Activated T-cell treated with anti-CD3 and anti-CD28 coated beads, Interleukin-2, amount 50 U/mL, for 48 hours (primary cell): ENCODE measurements around the gene SOX21.
"Not testable (repeated sequence)": the region's sequence is repeated elsewhere in the genome, so short reads cannot be mapped to it uniquely, and the experiment has no call there.

Experiments
- DNase-seq, 2 experiments: peaks; one replicate each; pipeline ENCODE4 v3.0.0-alpha.2; 2020

Gene SOX21

DNA sequence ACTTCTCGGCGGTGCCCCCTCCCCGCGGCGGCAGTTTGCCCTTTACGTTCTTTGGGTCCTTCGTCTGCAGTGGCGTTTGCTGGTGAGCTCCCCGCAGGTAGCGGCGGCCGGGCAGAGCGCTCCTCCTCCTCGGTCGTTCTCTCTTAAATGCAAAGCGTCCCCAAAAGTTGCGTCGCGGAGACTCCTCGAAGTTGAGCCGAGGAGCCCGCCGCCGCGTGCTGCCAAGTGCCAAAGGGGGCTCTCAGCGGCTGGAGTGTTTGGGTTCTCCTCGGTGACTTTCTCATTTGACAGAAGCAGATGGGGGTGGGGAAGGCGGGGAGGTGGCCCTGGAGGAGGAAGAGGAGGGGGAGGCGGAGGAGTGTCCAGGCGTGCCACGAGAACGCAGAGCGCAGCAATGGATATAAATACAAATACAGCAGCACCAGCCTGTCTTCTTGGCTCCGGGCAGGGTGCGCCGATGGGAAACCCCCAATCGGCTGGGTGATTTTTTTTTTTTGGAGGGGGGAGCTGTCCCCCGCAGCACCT lies at the start of gene SOX21:
TSS of gene SOX21 (minus strand) at position 259 of the 525 bp plus-strand sequence. CDS start 496 bp downstream, outside the sequence.
- DNase-seq: peak; percentile 36 to 46

DNA sequence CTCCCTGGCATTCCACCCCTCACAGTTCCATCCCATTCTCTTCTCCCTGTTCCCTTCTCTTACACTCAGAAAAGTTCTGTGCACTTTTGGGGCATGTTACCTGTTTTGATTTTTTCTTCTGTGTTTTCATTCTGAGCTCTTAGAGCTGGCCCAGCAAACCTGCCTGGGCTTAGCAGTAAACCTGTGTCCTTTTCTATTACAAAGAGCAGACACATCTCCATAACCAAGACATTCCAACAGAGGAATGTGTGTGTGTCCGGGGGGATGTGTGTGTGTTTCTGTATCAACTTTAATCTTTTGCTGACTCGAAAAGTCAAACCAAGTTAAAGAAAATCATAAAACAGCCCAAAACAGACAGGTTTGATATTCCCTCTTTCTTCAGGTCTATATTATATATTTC lies 49.1 kb upstream of the SOX21 start:
- no peak for DNase-seq

DNA sequence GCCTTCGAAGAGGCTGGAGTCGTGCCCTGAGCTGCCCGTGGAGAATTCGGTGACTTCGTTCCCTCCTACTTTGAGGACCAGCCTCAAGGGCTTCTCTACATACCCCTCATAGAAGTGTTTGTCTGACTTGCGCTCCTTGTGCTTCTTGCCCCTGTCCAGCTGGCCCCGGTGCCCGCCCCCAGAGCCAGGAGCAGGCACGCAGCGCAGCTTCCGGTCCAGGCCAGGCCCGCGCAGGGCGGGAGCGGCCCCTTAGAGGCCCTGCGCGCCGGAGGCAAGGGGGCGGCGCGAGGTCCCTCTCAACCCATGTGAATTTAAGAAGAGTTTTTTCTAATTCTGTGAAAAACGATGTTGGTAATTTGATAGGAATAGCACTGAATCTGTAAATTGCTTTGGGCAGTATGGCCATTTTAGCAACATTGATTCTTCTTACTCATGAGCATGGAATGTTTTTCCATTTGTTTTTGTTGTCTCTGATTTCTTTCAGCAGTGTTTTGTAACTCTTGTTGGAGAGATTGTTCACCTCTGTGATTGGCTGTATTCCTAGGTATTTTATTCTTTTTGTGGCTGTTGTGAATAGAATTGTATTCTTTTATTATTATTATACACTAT lies 46.9 kb upstream of the SOX21 start:
- DNase-seq: no peak

DNA sequence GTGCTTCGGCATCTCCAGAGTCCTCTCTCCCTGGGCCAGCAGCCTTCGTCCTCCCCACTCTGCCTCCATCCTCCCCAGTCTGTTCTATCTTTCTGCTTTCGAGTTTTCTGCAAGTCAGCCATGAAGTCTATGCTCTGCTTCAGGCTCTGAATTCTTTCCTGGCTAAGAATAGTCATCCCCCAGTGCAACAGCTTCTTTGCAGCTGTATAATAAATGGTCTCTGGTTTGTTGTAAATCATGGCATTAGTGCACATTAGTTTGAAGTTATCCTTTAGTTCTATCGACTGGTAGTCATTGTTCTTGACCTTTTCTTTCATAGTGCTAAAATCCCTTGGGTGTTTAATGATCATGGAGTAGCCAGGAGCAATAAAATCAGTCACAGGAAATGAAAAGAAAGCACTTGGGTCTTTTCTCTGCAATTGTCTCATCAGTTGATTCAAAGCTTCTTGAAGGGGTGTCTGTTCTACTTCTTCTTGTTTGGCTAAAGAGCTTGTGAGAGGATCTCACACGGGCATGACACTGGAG lies 46.2 kb upstream of the SOX21 start:
- no peak for DNase-seq

DNA sequence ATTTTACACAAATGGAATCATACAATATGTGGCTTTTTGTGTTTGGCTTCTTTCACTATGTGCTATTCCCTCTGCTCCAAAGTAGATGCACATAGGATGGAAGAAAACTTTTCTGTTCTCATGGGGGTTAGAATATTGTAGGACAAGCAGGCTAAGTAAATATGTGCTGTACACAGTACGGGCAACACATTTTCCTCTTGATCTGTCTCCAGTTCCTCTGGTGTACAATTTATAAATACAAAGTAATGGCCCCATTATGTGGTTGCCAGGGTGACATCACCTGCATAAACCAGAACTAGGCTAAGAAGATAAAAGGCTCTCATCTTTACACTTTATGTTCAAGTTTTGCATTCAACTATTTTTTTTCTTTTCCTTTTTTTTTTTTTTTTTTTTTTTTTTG lies 41.0 kb upstream of the SOX21 start:
- DNase-seq: no peak

DNA sequence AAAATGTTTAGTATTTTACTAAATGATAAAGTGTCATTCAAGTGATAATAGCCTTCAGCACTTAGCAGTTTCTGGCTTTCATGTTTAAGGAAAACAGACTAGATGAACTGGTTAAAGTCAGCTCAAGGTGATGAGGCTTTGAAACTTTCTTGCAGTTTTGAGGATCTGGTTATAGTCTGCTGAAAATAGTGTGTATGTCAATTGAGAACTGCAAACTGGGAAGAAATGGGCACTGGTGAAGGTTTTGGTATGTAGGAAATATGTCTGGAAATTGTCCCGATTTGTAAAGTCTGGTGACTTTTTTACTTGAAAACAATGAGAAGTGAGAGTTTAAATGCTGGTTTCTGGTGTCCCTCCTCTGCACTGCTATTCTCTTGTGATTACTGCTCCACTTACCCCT lies 36.8 kb upstream of the SOX21 start:
- no peak for DNase-seq

DNA sequence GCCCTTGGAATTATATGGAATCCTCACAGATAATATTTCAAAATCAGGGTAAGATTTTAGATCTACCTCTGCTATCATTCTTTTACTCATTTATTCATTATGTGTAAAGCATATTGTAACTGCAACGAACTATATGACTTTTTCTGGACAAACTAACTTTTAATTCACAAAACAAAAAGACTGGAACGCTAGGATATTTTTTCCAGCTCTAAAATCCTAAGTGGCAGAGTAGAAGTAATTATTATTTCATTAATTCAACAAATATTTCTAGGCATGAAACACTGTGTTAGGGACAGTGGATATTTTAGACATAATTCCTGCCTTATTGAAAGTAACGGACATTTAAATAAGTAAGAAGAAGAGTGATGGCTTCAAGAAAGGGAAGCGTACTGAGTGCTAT lies 26.9 kb upstream of the SOX21 start:
- DNase-seq: no peak

DNA sequence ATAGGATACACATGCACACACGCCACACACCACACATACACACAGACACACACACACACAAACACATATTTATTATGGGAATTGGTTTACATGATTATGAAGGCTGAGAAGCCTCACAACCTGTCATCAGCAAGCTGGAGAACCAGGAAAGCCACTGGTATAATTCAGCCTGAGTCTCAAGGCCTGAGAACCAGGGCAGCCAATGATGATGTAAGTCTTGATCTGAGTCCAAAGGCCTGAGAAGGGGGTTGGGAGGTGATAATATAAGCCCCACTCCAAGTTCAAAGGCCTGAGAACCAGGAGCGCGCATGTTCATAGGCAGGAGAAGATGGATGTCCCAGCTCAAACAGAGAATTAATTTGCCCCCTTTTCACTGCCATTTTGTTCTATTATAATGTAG lies 18.7 kb upstream of the SOX21 start:
- DNase-seq: no peak

DNA sequence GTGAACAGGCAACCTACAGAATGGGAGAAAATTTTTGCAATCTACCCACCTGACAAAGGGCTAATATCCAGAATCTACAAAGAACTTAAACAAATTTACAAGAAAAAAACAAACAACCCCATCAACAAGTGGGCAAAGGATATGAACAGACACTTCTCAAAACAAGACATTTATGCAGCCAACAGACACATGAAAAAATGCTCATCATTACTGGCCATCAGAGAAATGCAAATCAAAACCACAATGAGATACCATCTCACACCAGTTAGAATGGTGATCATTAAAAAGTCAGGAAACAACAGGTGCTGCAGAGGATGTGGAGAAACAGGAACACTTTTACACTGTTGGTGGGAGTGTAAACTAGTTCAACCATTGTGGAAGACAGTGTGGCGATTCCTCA lies 17.6 kb upstream of the SOX21 start:
- not testable (repeated sequence) for DNase-seq

DNA sequence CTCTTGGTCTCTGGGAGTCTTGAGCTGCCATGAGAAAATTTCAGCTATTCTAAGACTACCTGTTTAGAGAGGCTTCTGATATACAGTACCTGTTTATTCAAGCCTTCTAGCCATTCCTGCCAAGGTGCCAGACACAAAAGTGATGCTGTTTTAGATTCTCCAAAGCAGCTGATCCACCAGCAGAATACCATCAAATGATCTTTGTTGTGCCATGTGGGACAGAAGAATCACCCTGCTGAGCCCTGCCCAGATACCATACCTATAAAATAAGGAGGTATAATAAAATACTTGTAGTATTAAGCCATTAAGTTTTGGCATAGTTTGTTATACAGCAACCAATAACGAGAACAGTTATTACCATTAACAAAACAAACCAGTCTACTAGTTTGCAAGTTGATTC lies 14.1 kb upstream of the SOX21 start:
- DNase-seq: no peak

DNA sequence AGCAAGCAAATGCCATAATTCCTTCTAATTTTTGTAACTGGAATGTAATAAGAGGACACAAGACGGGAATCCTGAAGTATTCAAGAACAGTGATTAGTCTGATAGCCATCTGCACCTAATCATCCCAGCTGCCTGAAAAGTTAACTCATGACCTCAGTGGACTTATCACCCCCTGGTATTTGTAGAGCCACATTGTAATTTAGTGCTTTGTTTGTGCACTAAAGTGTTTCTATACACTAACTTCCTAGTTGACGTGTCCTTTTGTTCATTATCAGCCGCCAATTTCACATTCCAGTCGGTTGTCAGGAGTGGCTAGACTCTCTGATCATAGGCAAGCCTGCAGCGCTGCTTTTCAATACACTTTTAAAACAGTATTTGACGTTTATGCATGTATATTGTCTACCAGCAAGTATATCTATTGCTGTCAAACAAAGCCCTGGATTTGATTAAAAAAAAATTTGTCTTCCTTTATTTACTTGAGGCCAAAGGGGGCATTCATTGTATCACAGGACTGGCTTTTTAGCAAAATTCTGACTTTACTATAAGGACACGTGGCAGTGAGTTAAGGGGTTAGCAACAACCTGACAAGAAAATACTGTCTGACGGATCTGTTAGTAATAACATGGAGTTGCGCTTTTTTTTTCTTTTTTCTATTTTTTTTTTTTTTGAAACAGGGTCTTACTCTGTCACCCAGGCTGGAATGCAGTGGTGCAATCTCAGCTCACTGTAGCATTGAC lies 10.4 kb upstream of the SOX21 start:
- no peak for DNase-seq

DNA sequence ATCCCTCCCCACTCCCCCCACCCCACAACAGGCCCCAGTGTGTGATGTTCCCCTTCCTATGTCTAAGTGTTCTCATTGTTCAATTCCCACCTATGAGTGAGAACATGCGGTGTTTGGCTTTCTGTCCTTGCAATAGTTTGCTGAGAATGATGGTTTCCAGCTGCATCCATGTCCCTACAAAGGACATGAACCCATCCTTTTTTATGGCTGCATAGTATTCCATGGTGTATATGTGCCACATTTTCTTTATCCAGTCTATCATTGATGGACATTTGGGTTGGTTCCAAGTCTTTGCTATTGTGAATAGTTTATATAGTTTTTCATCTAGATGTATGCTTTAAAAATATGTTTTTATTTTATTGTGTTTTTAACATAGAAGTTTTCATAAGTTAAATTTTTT lies 6.4 kb upstream of the SOX21 start:
- DNase-seq: not testable (repeated sequence)

DNA sequence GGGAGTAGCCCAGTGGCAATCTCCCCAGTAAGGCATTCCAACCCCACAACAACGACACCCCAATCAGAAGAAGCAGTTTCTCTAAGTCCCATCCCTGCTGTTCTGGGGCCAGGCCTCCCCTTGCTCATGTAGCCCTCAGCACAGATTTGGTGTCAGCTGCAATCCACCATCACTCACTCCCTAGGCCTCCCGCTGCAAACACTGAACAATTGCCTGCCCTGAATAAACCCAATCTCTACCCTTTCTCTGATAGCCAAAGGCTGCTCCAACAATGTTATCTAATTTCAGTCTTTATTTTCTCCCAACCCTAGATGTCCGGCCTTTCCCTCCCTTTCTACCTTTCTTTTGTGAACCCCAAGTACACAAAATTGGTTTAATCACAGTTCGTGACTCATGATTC lies 5.6 kb upstream of the SOX21 start:
- DNase-seq: no peak

DNA sequence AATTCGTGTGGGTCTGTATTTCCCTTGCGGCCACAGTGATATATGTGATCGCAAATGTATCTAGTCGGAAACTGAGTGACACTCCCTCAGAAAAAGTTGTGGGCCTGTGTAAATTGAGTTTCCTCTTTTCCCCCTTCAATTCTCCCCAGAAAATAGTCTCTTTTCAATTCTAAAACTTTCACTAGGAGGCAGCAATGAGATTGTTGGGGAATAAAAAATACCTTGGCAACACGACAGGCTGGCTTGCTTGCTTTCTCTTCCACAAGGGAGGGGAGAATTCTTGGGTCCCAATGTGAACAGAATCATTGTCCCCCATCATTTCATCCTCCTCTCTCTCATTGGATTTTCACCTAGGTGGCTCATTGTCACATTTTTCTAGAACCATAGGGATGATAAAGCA lies 3.7 kb upstream of the SOX21 start:
- no peak for DNase-seq

DNA sequence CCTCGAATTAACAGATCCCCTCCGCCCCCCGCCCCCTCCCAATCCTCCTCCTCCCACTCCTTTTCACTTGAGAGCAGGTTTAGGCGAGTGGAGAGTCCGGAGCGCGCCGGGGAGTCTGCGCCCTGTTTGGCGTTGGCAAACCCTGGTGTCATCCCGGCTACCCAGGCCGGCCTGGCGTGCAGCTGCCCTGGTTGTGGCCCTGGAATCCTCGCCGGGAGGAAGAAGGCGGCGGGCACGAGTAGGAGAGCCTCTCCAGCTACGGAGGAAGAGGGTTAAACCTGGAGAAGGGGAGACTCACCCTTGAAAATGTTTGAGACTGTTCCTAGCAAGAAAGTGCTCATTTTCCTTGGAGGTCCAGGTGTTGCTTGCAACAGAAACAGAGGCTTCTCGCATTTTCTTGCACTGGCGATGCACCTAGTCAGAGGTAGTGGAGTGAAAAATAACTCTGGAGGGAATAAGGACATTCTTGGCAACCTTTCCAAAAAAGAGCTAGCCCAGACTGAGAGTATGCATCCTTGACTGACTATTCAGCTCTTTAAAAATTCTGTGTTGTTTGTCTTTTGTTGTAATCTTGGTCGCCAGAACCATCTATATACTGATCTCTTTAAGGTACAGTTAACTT lies 1.3 kb upstream of the SOX21 start:
- peak in 1 of 2 experiments; percentile 22 for DNase-seq

DNA sequence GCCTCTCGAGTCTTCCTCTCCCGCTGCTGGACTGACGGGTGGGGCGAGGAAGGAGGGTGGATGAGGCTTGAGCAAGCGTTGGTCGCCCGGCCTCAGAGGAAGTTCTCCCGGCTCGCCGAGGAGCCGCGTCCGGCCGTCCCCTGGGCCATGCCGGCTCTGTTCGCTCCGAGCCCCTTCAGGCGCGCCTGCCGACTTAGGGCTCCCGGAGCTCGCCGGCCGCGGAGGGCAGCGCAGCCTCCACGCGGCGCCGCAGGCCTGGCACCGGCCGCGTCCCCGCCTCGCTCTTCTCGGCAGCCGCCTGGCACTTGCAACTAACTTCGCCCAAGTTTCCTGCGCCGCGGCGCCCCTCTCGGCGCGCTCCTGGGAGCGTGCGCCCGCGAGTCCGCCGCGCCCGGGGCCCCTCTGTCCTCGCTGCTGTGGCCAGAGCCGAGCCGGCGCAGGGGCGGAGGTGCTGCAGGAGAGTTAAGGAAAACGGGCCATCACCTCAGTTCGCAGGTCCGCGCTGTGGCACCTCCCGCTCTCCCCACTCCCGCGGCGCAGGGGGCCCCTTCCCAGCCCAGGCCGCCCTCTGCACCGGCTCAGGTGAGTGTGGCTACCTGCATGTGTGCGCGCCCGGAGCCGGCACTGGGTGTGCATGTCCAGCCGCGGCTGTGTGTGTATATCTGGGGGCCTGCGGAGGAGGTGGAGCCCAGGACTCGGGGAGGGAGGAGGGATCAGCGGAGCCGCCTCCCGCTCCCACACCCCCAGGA lies 641 bp upstream of the SOX21 start:
- peak; percentile 34 to 46 for DNase-seq

DNA sequence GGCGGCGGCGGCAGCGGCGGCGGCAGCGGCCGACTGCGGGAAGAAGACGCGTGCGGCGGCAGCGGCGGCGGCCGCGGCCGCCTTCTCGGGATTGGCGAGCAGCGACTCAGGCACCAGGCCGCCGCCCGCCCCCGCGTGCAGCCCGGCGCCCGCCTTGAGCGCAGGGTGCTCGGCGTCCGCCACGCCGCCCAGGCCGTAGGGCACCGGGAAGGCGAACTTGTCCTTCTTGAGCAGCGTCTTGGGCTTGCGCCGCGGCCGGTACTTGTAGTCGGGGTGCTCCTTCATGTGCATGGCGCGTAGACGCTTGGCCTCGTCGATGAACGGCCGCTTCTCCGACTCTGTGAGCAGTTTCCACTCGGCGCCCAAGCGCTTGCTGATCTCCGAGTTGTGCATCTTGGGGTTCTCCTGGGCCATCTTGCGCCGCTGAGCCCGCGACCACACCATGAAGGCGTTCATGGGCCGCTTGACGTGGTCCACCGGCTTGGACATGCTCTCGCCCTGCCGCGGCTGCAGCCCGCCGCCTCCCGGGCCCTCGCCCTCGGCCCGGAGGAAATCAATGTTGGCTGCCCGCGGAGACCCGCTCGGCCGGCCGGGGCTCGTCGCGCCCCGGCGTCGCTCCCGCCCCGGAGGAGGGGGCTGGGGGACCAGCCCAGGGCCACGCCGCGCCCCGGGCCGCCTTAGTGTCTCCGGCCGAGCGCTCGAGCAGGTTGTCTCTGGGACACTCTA lies 621 bp downstream of the SOX21 start:
- DNase-seq: peak; percentile 60 to 64

DNA sequence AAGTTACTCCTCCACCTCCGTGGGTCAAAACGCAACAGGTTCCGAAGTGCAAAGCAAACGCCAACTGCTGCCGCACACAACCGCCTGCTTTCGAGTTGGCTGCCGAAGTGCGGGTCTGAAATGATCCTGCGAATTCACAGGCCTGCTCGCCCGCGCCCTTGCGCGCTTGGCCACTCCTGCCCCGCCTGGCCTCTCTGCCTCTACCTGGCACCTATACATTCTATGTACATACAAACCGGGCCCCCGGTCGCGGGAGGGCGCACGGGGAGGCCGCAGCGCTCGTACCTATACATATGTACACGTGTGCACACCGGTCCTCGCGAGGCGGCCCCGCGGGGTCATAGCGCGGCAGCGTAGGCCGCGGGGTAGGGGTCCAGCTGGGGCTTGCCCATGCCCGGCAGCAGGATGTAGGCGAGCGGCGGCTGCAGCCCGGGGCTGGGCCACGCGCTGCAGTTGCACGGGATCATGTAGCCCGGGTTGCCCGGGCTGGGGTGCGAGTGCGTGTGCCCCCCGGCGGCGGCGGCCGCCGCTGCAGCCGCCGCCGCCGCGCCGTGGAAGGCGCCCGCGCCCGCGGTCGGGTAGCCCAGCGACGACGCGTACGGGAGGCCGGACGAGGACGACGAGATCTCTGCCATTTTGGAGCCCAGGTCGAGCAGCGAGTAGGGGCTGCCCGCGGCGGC lies 1.3 kb downstream of the SOX21 start:
- DNase-seq: peak; percentile 47 to 58

DNA sequence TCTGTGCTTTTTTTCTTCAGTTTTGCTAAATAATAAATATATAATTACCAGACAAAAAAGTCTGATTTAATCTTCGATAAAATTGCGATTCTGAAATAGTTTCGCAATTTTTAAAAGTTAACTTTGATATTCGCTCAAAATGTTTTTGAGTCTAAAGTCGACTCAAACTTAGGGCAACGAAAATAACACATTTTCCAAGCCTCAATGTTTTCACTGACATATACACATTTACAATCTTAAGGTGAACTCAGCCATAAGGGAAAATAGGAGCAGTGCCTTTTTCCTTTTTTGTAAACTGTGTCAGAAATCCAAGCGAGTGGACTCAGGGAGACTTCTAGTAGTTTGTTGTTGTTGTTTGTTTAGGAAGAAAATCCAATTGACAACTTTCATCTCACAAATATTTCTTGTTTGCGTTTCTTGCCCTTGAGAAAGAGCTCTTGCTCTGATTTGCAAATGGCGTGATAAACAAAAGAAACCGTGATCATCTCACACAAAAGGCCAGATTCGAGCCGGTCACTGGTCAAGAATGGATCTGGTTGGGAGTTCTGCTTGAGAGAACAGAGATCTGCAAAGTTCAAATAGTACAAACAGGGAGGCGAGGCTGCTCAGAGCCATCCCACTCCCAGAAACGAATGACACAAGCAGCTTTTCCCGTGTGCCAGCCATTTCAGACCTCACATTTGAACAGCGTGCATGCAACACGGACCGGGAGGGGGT lies 2.1 kb downstream of the SOX21 start:
- DNase-seq: peak in 1 of 2 experiments; percentile 18

DNA sequence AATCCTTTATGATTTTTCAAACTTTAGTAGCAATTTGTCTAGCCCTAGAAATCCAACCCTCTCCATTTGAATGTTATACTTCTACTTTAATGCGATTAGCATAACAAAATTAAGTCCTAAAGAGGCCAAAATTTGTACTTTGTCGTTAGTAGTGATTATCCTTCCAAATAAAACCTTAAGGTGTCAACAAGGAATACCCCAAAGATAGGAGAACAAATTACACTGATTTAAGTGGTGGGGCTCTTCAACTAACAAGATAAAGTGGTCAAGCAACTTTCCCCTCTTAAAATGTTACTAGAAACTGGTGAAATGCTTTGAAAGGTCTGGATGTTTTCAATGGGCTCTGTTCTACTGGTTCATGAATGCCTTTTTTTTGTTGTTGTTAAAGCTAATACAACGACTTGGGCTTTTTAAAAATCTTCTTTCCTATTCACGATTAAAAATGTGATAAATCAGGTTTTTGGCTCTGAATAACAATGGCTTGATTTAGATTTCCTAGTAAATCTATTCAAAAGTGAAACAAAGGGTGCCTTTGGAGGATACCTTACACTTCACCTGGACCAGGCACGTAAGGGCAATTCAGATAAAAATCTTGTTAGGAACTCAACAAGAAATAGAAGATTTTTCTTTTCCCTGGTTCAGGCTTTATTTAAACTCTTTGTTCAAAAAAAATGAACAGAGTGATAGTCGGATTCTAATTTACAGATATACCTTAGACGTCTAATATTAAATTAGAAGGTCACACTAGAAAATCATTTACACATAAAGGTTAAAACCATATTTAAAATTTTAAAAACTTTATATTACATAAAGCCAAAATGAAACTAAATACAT lies 3.1 kb downstream of the SOX21 start:
- no peak for DNase-seq
